SIG-M5 (cell line): Measurements from ENCODE around the gene LHFPL2.

Source experiments
- DNase-seq: peaks from one replicate; lab custom pipeline; 2025; lab: John Stamatoyannopoulos, UW

LHFPL2 gene

DNA sequence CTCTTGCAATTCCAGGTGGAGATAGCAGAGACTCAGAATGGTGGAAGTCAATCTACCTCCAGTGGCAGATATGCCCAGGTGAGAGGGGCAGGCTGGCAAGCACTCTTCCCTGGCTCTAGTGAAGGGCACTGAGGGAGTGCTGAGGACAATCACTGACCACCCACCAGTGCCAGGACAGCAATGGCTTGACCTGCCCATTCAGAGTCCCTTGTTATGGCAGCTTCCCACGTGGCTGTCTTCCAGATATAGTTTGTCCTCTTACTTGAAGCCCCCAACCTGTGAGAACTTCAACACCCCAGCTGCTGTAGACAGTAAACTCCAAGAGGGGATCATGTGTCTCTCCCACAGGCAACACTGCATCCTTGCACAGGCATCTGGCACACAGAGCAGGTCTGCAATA lies 104.7 kb downstream of the LHFPL2 start:
- DNase-seq: no peak

DNA sequence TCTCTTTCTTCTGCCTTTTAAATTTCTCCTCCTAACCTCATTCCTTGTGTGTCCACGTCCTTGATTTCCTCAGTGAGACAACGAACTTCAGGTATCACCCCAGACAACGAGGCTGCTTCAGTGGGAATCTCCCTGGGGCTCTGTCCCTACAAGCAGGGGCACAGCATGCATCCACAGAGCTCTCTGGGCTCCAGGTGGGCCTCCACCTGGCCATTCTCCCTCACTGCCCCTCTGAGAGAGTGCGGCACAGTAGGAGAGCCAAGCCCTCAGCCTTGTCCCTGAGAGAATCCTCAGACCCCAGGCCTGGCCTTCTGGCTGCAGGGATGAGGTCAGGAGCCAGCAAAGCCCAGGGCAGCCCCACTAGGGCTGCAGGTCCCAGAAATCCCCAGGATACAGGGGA lies 105.3 kb downstream of the LHFPL2 start:
- no peak for DNase-seq

DNA sequence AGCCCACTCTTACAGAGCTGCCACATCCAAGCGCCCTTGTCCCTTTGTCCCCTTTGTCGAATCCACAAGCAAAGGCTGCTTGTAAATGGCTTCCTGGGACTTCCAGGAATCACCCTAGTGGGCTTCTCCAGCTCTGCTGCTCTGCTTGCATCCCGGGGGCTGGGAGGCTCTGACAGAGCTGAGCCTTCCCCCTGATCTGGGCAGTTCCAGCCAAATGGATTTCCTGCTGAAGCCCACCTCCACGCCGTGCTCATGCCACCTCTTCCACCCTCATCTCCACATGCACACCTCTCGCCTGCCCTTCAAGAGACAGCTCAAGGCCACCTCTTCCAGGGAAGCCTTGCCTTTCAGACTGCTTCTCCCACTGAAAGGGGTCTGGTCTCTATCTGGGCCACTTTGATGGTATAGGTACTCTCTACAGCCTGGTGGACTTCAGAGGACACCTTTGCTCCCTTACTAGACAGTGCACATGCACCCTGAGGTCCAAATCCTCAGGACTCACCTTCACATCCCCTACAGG lies 106.2 kb downstream of the LHFPL2 start:
- no peak for DNase-seq

DNA sequence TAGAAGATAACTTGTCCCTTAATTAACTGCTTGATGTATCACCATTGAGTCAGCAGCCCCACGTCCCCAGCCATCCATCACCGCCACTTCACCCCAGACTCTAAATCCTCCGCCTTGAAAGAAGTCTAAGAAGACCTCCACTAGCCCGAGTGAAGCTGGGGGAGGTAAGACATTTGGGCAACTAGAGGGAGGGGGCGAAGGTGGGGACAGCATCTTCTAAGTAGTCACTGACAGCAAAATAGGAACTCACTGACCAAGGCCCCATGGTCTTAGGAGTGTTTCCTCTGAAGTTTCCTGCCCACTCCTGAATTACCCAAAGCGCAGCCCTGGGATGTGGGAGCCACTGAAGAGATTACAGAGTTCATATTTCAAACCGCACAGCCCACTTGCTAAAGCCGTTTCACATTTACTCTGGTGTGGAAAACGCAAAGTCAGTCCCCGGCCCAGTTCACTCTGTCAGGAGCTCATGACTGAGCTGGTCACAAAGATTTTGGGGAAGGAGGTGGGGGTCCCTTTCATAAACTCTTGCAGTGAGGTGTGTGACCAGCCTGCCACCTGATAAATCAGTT lies 107.4 kb downstream of the LHFPL2 start:
- DNase-seq: no peak

DNA sequence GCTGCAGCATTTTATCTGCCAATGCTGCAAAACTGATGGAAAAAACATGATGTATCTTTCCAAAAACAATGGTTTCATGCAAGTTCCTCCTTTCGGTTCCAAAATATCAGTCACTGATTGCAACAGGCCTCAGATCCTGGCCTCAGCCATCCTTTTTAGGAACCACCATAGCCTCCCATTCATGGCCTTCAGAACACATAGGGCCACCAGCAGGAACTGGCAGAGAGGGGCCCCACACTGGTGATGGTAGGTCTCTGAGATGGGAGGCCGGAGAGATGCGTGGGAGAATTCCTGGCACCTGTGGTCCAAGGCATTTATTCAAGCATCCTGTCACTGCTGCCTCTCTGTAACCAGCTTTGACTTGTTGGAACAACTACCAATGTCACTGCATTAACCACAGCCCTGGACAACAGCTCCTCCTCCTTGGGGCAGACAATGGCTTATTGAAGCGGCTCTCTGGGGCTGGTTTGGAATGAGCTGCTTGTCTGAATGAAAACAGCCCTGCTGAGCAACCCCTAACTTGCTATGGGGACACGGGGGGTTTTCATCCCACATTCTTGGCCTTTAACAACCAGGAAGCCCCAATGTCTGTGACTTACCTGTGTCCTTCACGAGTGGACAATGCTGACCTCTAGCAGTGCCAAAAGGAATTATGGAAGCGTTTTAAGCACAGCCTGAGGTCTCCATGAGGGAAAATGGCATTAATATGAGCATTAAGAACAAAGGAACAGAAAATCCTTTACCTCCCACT lies 108.1 kb downstream of the LHFPL2 start:
- peak; percentile 70 for DNase-seq

DNA sequence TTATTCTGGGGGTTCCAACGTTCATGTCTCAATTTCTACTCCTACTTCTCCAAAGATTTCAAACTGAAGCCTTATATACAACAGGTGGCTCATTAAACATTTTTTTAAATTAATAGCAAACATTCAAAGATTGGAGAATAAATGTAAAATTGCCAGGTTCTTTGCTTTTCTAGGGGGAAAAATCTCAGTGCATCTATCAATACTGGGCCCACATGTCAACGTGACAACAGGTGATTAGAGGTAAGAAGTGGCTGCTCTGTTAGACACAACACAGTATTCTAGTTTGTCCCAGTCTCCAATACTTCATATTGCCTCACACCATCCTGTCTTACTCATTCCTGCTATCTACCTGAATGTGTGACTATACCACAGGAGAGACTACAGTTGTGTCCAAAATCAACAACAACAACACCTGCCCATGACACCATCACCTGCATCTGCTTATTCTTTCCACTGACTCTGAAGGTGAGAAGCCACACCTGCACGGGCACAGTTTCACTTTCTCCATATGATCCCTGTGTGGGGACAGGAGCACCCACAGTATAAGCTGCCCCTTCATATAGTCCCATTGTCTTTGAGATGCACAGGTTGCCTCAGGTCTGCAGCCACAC lies 110.2 kb downstream of the LHFPL2 start:
- no peak for DNase-seq

DNA sequence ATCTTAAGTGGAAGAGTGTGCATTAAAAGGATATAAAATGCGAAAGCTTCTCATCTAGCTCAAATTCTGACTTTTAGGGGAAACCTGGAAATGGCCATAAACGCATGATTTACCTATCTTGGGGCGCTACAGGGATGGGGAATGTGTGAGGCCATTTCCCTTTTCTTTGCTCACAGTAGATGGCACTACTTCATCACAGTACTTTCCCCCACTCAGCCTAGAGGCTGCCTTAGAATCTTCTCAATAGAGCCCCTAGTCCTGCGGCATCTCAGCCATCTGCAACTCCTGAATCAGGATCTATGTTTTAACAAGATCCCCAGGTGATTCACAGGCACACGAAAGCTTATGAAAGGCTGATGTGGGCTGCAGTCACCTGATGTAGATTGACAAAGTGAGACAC lies 110.8 kb downstream of the LHFPL2 start:
- no peak for DNase-seq

DNA sequence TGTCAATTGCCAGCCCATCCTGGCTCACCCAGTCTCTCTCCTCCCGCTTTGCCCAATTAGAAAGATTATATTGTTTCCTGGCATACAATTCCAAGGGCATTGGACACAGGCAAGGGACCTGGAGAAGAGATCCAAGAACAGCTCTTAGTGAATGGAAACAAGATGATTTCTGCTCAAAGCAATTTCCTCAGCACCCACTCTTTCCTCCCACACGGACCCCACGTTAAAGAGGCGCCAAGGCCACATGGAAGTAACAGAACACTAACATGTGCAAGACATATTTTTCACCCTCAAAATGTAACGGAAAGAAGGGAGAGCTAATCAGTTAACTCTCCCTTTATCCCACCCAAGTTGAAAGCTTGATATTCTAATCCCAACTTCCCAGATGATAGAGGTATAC lies 111.2 kb downstream of the LHFPL2 start:
- DNase-seq: no peak

DNA sequence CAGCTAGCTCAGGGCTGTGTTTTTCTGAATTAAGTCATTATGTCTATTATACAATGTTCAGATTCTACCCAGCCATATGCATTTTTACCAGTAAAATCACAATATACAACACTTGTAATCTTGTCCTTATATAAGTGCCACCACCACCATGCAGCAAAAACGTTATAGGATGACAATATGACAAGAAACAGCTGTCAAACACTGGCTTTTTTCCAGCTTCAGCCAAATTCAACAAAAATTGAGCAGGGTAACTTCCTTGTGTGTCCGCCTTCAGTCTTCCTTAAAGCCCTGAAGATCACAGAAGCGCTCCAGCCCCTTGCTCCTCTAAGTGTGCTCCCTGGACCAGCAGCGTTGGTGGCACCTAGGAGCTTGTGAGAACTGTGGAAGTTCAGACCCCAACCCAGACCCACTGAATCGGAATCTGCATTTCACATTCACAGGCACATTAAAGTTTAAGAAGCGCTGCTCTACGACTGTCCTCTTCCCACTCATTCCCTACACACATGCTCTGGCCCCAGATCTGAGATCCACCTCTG lies 111.8 kb downstream of the LHFPL2 start:
- no peak for DNase-seq

DNA sequence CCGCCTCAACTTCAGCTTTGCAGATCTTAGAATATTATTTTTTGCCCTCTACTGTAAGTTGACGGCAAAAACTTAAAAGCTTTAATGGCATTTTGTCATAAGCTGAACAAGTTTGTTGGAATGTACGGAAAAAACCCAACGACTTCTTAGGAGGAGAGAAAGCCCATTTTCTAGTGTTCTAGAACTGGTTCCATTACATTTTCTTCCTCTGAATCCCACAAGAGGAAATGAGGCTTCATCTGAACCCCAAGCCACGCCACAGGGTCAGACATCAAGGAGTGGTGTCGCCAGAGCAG lies 113.7 kb downstream of the LHFPL2 start:
- no peak for DNase-seq

DNA sequence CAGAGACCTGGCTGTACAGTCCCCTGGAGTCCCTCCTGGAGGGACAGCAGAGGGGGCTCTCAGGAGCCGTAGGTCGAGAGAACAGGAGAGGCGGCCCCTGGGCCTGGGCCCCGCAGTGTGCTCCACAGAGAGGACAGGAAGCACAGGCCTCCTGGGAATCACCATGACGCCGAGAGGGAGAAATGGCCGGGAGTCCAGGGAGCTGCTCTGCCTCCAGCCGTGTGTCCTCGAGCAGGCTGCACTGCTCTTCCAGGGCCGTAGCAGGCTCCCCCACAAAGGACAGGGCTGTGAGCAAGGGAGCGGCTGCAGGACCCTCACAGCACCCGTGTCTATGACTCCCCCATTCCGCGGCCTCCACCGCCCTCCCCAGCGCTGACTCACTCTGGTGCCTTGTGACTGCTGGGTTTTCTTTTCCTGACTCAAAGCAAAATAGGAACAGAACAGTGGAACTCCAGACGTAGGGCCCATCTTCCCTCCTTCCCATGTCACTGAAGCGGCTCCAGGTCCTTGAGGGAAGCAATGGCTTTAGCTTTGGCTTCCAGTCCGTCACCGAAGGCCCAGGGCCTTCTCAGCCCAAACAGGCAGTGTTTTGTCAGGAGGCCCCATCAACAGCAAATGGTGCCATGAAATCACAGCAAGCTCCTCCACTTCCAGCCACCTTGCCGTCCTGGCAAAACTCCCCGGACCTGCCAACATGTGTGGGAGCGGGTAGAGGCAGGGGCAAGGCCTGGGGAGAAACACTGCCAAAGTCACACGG lies 114.2 kb downstream of the LHFPL2 start:
- DNase-seq: no peak

DNA sequence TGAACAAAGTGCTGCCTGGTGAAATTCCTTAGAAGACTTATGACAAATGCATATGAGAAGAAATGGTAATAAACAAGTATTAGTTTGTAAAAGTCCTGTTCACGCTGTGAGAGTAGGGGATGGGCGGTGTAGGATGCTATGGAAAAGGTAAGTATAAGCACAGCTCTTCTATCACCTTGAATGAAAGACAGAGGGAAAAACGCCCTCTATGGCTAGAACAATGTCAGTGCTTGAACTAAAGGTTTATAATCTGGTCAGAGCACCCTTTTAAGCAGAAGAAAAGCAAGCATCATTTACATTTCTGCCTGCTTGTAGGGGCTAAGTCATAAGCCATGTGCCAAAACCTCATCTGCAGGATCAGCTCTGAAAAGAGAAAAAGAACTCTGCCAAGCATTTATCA lies 115.2 kb downstream of the LHFPL2 start:
- no peak for DNase-seq

DNA sequence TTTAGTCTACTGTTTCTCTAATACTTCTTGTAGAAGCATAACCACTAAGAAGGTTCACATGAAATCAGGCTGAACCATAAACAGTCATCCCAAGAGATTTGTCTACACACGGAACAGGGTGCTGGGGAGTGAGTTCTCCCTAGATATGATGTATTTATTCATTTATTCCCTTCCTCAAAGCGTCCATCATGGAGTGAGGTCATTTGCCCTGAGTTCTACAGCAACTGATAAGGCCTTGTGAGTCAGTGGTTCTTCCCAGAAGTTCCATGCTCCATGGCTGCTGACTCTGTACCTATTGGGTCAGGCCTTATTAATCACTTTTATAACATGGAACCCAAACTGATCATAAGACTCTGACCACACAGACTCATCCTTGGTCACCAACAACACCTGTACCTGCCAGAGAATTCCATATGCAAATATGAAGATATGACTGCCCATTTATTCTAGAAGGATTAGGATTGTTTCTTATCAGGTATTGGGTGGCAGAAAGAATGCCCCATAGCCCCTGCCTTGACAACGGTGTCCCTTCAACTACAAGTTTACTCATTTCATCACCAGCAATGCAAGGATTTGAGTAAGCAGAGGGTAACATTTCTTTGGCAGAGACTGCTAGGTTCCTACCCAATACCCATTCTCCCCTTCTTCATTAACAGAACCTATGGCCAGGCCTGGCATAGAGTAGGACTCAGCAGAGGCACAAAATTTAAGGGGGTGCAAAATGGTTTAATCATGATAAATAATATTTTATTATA lies 118.1 kb downstream of the LHFPL2 start:
- DNase-seq: no peak

DNA sequence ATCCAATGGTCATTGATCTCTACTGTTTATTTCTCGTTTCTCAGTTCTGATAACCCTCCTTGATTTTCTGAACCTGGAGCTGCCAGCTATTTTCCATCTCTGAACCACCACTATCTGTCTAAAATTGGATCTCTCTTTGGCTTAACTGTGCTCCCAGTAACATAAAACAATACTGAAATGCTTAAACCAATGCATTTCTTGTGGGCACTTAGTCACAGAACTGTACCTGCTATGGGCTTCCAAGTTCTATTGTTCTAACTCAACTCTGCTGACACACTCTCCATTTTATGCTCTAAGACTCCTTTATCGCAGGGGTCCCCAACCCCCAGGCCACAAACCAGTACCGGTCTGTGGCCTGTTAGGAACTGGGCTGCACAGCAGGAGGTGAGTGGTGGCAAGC lies 120.6 kb downstream of the LHFPL2 start:
- DNase-seq: no peak

DNA sequence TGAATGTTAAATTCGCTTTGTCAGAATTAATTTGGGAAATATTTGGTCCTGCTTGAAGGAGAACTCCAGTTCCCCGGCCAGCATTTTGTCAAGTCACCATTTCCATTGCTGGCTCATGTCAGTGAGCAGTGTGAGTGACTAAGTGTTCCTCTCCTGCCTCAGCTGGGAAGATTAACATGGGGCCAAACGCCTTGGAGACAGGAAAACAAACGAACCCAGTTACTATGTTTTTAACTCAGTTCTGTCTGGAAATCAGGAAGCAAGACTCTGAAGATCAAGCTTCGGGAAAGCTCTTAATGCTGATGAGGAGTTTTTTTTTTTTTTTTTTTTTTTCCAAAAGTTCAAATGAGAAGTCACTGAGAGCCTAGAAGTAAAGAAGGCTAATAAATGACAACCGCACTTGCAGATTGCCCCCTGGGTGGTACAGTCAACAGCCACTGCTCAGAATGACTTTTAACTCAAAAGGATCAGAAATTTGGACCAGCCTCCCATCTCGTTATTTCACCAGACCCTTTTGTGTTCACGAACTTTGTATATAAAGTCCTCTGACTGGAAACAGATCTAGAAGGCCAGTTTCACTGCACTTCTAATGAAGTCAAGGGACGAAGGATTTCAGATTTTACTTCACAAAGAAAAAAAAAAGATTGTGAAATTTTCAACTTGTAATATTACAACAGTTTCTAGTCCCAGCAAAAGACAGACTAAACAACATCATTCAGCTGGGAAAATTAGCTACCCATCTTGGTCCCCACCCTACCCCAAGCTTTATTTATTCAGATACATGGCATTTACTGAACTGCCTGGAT lies 121.3 kb downstream of the LHFPL2 start:
- no peak for DNase-seq

DNA sequence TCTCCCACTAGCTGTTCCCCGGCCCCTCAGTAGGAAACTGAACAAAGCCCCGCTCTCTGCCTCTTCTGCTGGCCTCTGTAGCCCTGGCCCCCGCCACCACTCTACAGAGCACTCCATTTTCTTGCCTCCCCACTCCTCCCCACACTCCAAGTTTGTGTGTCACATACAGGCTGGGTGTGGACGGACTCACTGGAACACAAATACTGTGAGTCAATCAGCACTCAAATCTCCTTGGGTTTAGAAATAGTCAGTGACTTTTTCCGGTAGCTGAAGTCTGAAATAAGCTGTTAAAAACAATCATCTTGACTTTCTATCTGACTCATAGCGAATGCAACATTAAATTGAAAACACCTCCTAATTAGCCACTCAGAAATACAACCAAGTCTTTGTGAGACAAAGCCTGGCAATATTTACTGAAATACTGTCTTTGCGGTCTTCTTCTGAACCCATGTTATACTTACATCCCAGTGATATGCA lies 122.5 kb downstream of the LHFPL2 start:
- DNase-seq: no peak

DNA sequence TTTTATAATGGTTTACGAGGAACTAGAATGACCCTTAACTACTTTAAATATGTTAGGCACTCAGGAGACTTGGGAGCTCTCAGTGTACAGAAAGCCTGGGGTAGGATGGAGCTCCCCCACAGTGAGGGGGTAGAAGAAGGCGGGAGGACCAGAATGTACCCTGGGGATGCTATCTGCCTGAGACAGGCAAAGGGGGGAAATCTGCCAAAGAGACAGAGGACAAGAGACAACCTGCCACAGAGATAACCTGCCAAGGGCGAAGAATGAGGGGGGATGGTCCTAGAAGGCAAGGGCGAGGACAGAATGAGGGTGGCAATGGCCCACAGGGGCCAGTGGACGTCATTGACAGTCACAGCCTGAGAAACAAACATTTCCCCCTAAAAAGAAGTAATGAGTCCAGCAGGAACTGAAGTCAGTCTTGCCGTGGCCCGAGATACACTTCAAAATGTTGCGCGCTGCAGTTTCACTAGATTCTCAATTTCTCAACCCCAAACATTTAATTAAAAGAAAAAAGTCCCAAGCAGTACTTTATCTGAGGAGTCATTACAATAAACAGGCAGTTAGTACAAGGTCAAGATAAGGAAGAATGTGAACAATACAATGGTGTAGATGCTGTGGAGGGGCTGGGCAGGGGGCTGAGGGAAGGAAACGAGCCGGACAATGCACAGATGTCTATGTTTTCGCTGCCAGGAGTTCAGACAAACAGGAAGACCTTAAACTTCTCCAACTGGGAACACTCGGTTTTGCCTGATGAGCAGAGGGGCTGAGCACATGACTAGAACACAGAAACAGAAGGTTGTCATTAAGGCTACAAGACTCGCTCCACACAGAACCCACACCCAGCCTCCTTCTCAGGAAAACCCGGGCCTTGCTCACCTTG lies 125.0 kb downstream of the LHFPL2 start:
- DNase-seq: no peak

DNA sequence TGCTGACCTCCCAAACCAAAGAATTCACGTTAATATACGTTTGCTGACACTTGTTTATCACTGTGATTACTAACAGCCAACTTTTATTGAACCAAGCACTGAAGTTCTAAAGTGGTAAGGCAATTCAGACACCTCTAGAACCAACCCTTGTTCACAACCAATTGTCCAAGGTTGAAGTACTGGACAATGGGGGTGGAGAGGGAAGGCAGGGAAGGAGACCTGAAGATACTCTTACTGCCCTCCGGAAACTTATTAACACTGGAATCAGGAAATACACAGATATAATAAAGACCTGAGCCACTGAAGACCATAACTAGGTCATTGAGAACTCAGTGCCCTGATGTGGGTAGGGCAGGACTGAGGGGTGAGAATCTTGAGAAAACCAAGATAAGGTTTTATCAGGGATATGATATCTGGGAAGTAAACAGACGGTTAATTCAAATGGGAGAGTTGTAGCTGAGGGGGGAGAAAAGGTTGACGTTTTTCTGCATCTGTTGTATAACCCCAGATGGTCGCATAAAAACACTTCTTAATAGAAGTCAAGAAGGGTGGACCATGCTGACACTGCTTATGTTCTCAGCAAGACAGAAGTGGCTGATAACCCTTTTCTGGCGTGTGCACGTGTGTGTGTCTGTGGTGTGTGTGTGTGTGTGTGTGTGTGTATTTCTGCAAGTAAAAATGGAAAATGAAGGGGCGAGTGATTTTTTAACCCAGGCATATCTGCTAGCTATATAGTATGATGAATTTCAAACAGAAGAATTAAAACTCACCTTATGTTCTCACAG lies 125.9 kb downstream of the LHFPL2 start:
- no peak for DNase-seq

DNA sequence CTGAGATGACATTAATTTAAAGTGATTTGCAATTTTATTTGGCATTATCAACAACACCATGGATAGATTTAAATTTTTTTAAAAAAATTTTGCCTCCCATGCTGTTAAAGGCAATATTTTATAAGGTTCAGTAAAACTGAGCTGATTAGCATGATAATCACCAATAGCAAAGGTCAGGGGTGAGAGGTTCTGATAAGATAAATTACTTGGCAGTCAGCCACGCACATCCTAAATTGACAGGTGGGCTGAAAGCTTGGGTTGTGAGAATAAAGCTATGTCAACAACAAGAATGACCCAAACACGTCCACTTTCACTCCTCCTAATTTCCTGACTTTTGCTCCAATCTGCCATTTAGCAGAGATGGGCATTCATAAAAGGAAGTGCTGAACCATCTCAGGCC lies 127.1 kb downstream of the LHFPL2 start:
- DNase-seq: no peak
